A549 (cell line): ENCODE results near the gene COX6A1. TPM values are rescaled to one million over a fixed set of nuclear protein-coding genes. Genes with fewer than 3 reads are reported as not detected.
"Not testable (repeated sequence)": the region's sequence is repeated elsewhere in the genome, so short reads cannot be mapped to it uniquely, and the experiment has no call there.

Experiments
- ATAC-seq, 2 experiments: fragments of 200-7000 bp in 1 of 2; fragments of >200 bp in 1 of 2; cut with Nextera tagmentation in 1 of 2; cut with Tn5 transposase in 1 of 2; 3 replicates each; pipeline versions ENCODE4 v1.8.0 to v1.9.1; 2018 to 2020; ENCODE audit warnings: mild to moderate bottlenecking in 1 of 2, moderate library complexity in 1 of 2
- CTCF ChIA-PET: fragments of 300-600 bp; sonication (Branson Sonifier 250); formaldehyde crosslinking; extraction: SDS; loops from one replicate; lab custom pipeline; 2021; ENCODE audit warnings: antibody characterized with exemption, inconsistent platforms; lab: Yijun Ruan, JAX
- POLR2A ChIA-PET: fragments of 350-600 bp; formaldehyde crosslinking; extraction: SDS; loops from one replicate; lab custom pipeline; 2021; ENCODE audit warnings: antibody characterized with exemption, inconsistent platforms; lab: Yijun Ruan, JAX
- DNase-seq, 2 experiments: peaks; one replicate each; pipeline versions ENCODE4 v3.0.0 to v3.0.0-alpha.2; 2011 to 2016; ENCODE audit warnings: low read depth in 1 of 2, low spot score in 1 of 2
- FAIRE-seq: peaks from 2 replicates; lab custom pipeline; 2011; peaks lifted over from hg19 to GRCh38; lab: Jason Lieb, UNC
- H3K27ac ChIP-seq, 2 experiments: fragments of >200 bp; sonication (Bioruptor Twin); formaldehyde crosslinking; 3 replicates each; pipeline ENCODE4 v1.5.1; 2016 to 2017
- H3K4me1 ChIP-seq: fragments of >200 bp; sonication (Bioruptor Twin); formaldehyde crosslinking; 3 replicates; pipeline ENCODE4 v1.6.1; 2016
- H3K4me2 ChIP-seq: fragments of >200 bp; sonication (Bioruptor Twin); formaldehyde crosslinking; 3 replicates; pipeline ENCODE4 v1.6.1; 2016
- H3K4me3 ChIP-seq: fragments of >200 bp; sonication (Bioruptor Twin); formaldehyde crosslinking; 3 replicates; pipeline ENCODE4 v1.5.1; 2016
- H3K9me3 ChIP-seq: fragments of >200 bp; sonication (Bioruptor Twin); formaldehyde crosslinking; 3 replicates; pipeline ENCODE4 v1.6.1; 2016
- CHD2 ChIP-seq: fragments of 150-350 bp; IDR thresholded peaks from 2 replicates; pipeline ENCODE4 v1.6.1; 2014; ENCODE audit warnings: low read length; ENCODE audit not compliant: partially characterized antibody
- CTCF ChIP-seq: fragments of >200 bp; sonication (Bioruptor Twin); formaldehyde crosslinking; IDR thresholded peaks from 3 replicates; pipeline ENCODE4 v1.5.1; 2016
- EHF ChIP-seq: fragments of 250-450 bp; sonication (Bioruptor Pico); IDR thresholded peaks from 2 replicates; pipeline ENCODE4 v1.5.0; 2020; ENCODE audit warnings: mild to moderate bottlenecking
- EHMT2 ChIP-seq: fragments of 200-600 bp; sonication (generic); IDR thresholded peaks from 2 replicates; pipeline ENCODE4 v1.6.1; 2016; ENCODE audit warnings: antibody characterized with exemption, low read depth, mild to moderate bottlenecking, moderate library complexity
- EP300 ChIP-seq, 2 experiments: fragments of >200 bp; sonication (Bioruptor Twin); formaldehyde crosslinking; IDR thresholded peaks; 2 replicates in 1 of 2; 3 replicates in 1 of 2; pipeline ENCODE4 v1.6.1; 2016 to 2017
- FOSB ChIP-seq: fragments of 250-450 bp; sonication (Bioruptor Pico); IDR thresholded peaks from 2 replicates; pipeline ENCODE4 v1.5.0; 2020; ENCODE audit warnings: mild to moderate bottlenecking, moderate library complexity
- FOXS1 ChIP-seq: fragments of 250-450 bp; sonication (Bioruptor Pico); IDR thresholded peaks from 2 replicates; pipeline ENCODE4 v1.5.0; 2020; ENCODE audit warnings: mild to moderate bottlenecking, moderate library complexity
- HOXB13 ChIP-seq: fragments of 250-450 bp; sonication (Bioruptor Pico); IDR thresholded peaks from 2 replicates; pipeline ENCODE4 v1.5.0; 2020; ENCODE audit warnings: low read depth, mild to moderate bottlenecking, moderate library complexity
- HOXB5 ChIP-seq: fragments of 250-450 bp; sonication (Bioruptor Pico); IDR thresholded peaks from 2 replicates; pipeline ENCODE4 v1.5.0; 2020; ENCODE audit warnings: mild to moderate bottlenecking, moderate library complexity
- JUN ChIP-seq, 2 experiments: fragments of >200 bp; sonication (Bioruptor Twin); formaldehyde crosslinking; IDR thresholded peaks; 2 replicates in 1 of 2; 3 replicates in 1 of 2; pipeline ENCODE4 v1.6.1; 2016 to 2017
- MAX ChIP-seq: IDR thresholded peaks from 2 replicates; pipeline ENCODE4 v1.6.1; 2012
- MAZ ChIP-seq: fragments of 150-350 bp; IDR thresholded peaks from 2 replicates; pipeline ENCODE4 v1.6.1; 2014; ENCODE audit warnings: antibody characterized with exemption, low read depth, low read length, borderline replicate concordance
- MYC ChIP-seq: IDR thresholded peaks from 2 replicates; pipeline ENCODE4 v1.6.1; 2012; ENCODE audit warnings: mild to moderate bottlenecking, inconsistent platforms, low read length, improper control_type of control experiment, borderline replicate concordance
- NPAS2 ChIP-seq: fragments of 250-450 bp; sonication (Bioruptor Pico); IDR thresholded peaks from 2 replicates; pipeline ENCODE4 v1.8.0; 2022; ENCODE audit warnings: mild to moderate bottlenecking, moderate library complexity, borderline replicate concordance
- RCOR1 ChIP-seq: fragments of 150-350 bp; IDR thresholded peaks from 2 replicates; pipeline ENCODE4 v1.6.1; 2014; ENCODE audit warnings: antibody characterized with exemption, low read length, low read depth
- REST ChIP-seq: fragments of 200-600 bp; sonication (generic); IDR thresholded peaks from 2 replicates; pipeline ENCODE4 v1.6.1; 2016; ENCODE audit warnings: antibody characterized with exemption, mild to moderate bottlenecking, moderate library complexity
- RFX5 ChIP-seq: fragments of 450-650 bp; IDR thresholded peaks from 2 replicates; pipeline ENCODE4 v1.7.1; 2014; ENCODE audit warnings: antibody characterized with exemption, mild to moderate bottlenecking, moderate library complexity
- RNF2 ChIP-seq: fragments of 200-600 bp; sonication (generic); IDR thresholded peaks from 2 replicates; pipeline ENCODE4 v1.6.1; 2016; ENCODE audit warnings: low read depth, mild to moderate bottlenecking, antibody characterized with exemption, moderate library complexity, borderline replicate concordance
- TFCP2L1 ChIP-seq: fragments of 250-450 bp; sonication (Bioruptor Pico); IDR thresholded peaks from 2 replicates; pipeline ENCODE4 v1.5.0; 2021; ENCODE audit warnings: mild to moderate bottlenecking
- USF2 ChIP-seq: fragments of 450-650 bp; IDR thresholded peaks from 2 replicates; pipeline ENCODE4 v1.6.1; 2014; ENCODE audit warnings: antibody characterized with exemption
- WGBS: methylation state at CpG from one replicate; pipeline ENCODE4 v1.1.6; 2017; ENCODE audit errors: missing lambda C conversion rate; 5-methylcytosine and 5-hydroxymethylcytosine counted together
- polyA plus RNA-seq, 4 experiments: library from polyadenylated mRNA; depleted of rRNA in 3 of 4; stranded (reverse); fragments of >200 nt; fragmentation: RNase III in 1 of 4; extraction: RNeasy Plus Mini Kit Qiagen cat#74134 plus additional on column Dnase treatment in 1 of 4; gene quantifications; 2 replicates in 3 of 4; 3 replicates in 1 of 4; pipeline ENCODE4 v1.2.3, GENCODE V29; 2011 to 2017

Gene COX6A1
- polyA plus RNA-seq, 2 of the 4 experiments (the other 2 are of a cell fraction), result 759 to 948 TPM

DNA sequence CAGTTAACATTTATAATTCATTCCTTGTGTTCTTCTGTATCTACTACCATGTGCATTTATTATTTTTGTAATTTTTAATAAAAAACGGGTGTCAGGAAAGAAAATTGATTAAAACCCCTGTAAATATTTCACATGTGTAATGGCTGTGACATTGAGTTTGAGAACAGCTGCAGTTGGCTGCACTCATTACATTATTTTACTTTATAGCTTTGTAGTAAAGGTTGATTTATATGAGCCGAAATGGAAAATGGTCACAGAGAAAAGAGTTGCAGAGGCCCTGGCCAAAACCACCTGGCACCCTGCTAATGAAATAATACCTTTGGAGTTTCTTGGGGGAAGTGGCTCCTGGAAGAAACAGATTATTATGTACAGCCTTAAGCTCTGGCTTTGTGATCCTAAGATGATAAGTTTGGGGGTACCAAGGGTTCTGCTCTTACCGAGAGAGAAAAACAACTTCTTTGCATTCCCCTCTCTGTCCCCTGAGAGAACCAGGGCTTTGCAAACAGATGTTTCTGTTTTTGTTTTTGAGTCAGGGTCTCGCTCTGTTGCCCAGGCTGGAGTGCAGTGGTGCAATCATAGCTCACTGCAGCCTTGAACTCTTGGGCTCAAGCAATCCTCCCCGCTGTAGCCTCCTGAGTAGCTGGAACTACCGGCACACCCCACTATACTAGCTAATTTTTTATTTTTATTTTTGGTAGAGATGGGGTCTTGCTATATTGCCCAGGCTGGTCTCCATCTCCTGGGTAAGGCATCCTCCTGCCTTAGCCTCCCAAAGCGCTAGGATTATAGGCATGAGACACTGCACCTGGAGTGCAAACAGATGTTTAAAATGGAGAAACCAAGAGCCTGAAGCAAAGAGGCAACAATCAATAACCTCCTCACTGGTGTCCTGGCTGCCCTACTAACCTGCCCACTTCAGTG, 48.3 kb downstream of the COX6A1 start:
- ChIA-PET POLR2A (no interaction called here), CTCF (interaction anchor here (0.6 to 2.9 kb wide), 5 partner anchors 10 to 152 kb away, joined by 3 to 10 read pairs (median 5); partner anchors contain the start of genes DYNLL1 and SRSF9)
- Histone ChIP-seq H3K4me3 (no peak overlapping the region), H3K4me2 (no peak overlapping the region), H3K4me1 (peaks cover 4% of the 10 kb centered on the region; the same call in 1 of the 3 replicates), H3K9me3 (no peaks in the 10 kb centered on the region), H3K27ac (no peak overlapping the region)
- TF ChIP-seq RCOR1 (no peak), HOXB5 (CRISPR knock-in tag) (no peak), EHF (CRISPR knock-in tag) (no peak), JUN (IDR thresholded peaks at IDR 0.05) (no peak), FOXS1 (CRISPR knock-in tag) (no peak), FOSB (CRISPR knock-in tag) (no peak), HOXB13 (no peak), MYC (no peak), EP300 (IDR thresholded peaks at IDR 0.05) (no peak)
- ATAC-seq (no peak), FAIRE-seq (no peak), DNase-seq (no peak)
- 93% methylated on average over 7 of the region's 7 CpGs for WGBS

- H3K9me3 ChIP-seq, ATAC-seq, H3K4me2 ChIP-seq, H3K4me3 ChIP-seq, H3K27ac ChIP-seq, H3K4me1 ChIP-seq, DNase-seq, FAIRE-seq, POLR2A ChIA-PET: not testable (repeated sequence)
- WGBS, result 94% methylated on average over 7 of the region's 7 CpGs
- CTCF ChIA-PET, result interaction anchor here (2.9 kb wide), 1 partner anchor 18 kb away, joined by 10 read pairs; the partner anchor contains the start of gene SRSF9
These were observed 49.6 kb downstream of the COX6A1 start for GRCh38 chr12:120487552-120487951.

DNA sequence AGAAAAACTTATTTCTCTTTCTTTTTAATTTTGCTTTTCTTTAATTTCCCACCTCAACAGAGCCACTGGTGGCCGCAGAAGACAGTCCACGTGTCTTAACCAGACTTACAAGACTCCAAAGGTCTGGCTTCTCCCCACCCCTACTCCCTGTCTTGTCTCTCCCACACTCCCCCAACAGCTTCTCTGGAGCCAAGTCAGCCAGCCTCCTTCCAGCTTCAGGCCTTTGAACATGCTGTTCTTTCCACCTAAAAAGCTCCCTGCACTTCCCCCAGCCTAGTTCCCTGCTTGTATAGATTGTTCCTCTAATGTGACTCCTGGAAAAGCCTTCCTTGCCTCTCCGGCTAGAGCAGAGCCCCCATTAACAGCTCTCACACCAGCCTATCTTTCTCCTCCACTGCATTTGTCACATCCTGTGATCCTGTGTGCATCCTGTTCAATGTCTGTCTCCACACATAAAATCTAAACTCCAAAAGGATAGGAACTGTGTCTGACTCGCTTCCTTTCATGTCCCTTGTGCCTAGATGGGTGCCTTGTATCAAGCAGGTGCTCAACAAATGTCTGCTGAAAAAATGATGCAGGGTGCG, 50.2 kb downstream of the COX6A1 start:
- H3K4me1 ChIP-seq, result no peaks in the 10 kb centered on the region
- DNase-seq, result no peak
- WGBS, result 74% methylated on average over 5 of the region's 5 CpGs
- no peak for ATAC-seq
- POLR2A ChIA-PET, result no interaction called here
- no peak overlapping the region for H3K27ac ChIP-seq
- H3K9me3 ChIP-seq, result no peaks in the 10 kb centered on the region
- H3K4me2 ChIP-seq, result no peak overlapping the region
- CTCF ChIA-PET, result interaction anchor here (0.6 kb wide), 1 partner anchor 574 kb away, joined by 4 read pairs; no protein-coding TSS in a partner anchor
- FAIRE-seq, result no peak
- TF ChIP-seq USF2 (no peak), TFCP2L1 (CRISPR knock-in tag) (no peak), EHF (CRISPR knock-in tag) (no peak), MAZ (no peak), RNF2 (no peak), JUN (IDR thresholded peaks at IDR 0.05) (no peak)
- H3K4me3 ChIP-seq, result no peak overlapping the region

GRCh38 chr12:120489018-120489417, 51.1 kb downstream of the COX6A1 start:
- Histone ChIP-seq H3K4me2 (no peak overlapping the region), H3K4me3 (no peak overlapping the region), H3K9me3 (no peaks in the 10 kb centered on the region), H3K4me1 (no peaks in the 10 kb centered on the region), H3K27ac (no peak overlapping the region)
- FAIRE-seq (no peak), ATAC-seq (no peak), DNase-seq (no peak)
- ChIA-PET POLR2A (no interaction called here), CTCF (interaction anchor here (0.6 to 2.0 kb wide), 5 partner anchors 14 to 573 kb away, joined by 3 to 7 read pairs (median 4); partner anchors contain the start of gene SRSF9)
- 96% methylated on average over 4 of the region's 4 CpGs for WGBS
- TF ChIP-seq MAX (no peak), NPAS2 (no peak), CTCF (no peak), REST (no peak), RFX5 (no peak), CHD2 (no peak), EHMT2 (no peak)
